ENCODE results near the gene SPATA19. TPM values are rescaled to one million over a fixed set of nuclear protein-coding genes. Genes with fewer than 3 reads are reported as not detected.

Gene SPATA19
- total RNA-seq, 1 experiment from 2014 or later = not detected

DNA sequence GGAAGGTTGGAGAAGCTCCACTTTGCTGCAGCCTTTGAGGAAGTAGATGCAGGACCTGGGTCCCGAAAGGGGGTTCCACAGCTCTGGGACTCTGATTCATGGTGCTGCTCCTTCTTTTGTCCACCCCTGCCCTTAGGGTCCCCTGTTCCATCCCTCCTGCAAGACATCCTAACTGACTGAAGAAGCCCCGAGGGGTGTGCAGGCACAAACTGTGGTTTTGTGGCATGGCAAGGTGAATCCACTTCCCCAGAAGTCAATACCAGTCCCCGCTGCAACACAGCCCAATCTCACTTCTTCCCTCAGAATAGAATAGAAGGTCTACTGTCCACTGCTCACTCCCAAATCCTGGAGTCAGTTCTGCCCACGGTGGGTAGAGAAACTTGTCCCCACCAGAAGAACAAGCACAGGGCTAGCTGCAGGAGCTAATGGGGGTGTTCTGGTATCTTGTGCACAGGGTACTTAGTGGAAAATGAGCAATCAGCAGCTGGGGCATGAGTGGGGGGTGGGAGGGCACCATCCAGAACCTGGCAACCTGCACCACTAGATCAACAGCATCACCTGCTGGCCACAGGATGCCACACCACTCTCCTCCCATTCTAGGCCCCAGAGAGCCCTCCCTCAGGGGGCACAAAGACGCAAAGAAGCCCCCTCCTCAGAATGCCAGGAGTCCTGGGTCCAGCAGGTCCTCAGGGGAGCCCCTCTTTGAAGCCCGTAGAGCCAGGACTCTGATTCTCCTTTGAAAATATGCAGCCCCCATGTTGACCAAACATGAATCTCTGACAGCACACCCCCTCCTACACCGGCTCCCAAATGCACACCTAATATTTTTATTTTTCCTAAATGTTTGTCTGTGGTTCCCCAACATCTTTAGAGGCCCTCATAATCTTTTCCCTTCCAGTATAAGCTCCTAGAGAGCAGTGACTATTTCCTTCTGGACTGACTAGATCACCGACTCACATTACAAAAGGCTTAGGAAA, 14.1 kb downstream of the SPATA19 start:
- Histone ChIP-seq H3K27ac (ENCODE audit: low read length) (no peak overlapping the region), H3K27me3 (ENCODE audit: control insufficient read depth, insufficient read depth, low read length) (peaks cover under 1% of the 10 kb centered on the region; the same call in 1 of the 2 replicates), H3K36me3 (ENCODE audit: control insufficient read depth, insufficient read depth, low read length) (no peaks in the 10 kb centered on the region), H3K4me3 (ENCODE audit: low read depth in 2 of 2, low read length in 2 of 2) (no peak overlapping the region), H3K9me3 (ENCODE audit: control insufficient read depth, insufficient read depth, low read depth, low read length) (no peaks in the 10 kb centered on the region), H3K4me1 (ENCODE audit: control insufficient read depth, insufficient read depth, low read length) (no peaks in the 10 kb centered on the region)
- intact Hi-C loops (cut with micrococcal nuclease; ENCODE audit: unreplicated experiment) (no loop called here), in situ Hi-C loops (cut with HindIII; ENCODE audit: low pct_unique_long_range_greater_than_20kb, low sequenced_read_pairs) (no loop called here)
- ChIA-PET CTCF (no interaction called here), POLR2A (no interaction called here)
- TF ChIP-seq, protein P1, sequence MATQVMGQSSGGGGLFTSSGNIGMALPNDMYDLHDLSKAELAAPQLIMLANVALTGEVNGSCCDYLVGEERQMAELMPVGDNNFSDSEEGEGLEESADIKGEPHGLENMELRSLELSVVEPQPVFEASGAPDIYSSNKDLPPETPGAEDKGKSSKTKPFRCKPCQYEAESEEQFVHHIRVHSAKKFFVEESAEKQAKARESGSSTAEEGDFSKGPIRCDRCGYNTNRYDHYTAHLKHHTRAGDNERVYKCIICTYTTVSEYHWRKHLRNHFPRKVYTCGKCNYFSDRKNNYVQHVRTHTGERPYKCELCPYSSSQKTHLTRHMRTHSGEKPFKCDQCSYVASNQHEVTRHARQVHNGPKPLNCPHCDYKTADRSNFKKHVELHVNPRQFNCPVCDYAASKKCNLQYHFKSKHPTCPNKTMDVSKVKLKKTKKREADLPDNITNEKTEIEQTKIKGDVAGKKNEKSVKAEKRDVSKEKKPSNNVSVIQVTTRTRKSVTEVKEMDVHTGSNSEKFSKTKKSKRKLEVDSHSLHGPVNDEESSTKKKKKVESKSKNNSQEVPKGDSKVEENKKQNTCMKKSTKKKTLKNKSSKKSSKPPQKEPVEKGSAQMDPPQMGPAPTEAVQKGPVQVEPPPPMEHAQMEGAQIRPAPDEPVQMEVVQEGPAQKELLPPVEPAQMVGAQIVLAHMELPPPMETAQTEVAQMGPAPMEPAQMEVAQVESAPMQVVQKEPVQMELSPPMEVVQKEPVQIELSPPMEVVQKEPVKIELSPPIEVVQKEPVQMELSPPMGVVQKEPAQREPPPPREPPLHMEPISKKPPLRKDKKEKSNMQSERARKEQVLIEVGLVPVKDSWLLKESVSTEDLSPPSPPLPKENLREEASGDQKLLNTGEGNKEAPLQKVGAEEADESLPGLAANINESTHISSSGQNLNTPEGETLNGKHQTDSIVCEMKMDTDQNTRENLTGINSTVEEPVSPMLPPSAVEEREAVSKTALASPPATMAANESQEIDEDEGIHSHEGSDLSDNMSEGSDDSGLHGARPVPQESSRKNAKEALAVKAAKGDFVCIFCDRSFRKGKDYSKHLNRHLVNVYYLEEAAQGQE (IDR thresholded peaks at IDR 0.05; ENCODE audit: insufficient read depth in 1 of 2, low read depth in 2 of 2, low read length in 1 of 2) = no peak
- no peak for TF ChIP-seq TCF7L2 (IDR thresholded peaks at IDR 0.05; ENCODE audit: low read depth, low read length)
- TF ChIP-seq, protein P2, sequence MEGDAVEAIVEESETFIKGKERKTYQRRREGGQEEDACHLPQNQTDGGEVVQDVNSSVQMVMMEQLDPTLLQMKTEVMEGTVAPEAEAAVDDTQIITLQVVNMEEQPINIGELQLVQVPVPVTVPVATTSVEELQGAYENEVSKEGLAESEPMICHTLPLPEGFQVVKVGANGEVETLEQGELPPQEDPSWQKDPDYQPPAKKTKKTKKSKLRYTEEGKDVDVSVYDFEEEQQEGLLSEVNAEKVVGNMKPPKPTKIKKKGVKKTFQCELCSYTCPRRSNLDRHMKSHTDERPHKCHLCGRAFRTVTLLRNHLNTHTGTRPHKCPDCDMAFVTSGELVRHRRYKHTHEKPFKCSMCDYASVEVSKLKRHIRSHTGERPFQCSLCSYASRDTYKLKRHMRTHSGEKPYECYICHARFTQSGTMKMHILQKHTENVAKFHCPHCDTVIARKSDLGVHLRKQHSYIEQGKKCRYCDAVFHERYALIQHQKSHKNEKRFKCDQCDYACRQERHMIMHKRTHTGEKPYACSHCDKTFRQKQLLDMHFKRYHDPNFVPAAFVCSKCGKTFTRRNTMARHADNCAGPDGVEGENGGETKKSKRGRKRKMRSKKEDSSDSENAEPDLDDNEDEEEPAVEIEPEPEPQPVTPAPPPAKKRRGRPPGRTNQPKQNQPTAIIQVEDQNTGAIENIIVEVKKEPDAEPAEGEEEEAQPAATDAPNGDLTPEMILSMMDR (IDR thresholded peaks at IDR 0.05) = peak; percentile 85
- no peak for ATAC-seq
- no peak for DNase-seq (ENCODE audit: low read depth, low spot score)
- BruUV-seq (replicated peaks) = no TSS peak

DNA sequence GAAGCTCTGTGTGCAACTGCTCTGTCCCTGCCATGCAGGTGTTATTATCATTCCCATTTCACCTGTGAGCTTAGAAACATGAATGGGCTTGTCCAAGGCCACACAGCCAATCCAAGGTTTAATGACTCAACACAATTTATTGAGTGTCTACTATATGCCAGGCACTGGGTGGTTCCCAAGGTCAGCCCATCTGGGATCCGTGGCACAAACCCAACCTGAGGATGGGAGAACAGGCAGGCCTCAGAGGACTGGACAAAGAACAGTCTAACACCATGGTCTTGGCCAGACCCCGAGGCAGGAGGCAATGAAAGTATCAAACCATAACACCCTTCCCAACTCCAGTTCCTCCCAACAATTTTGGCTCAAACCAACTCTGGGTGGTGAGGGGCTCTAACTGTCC, 15.7 kb downstream of the SPATA19 start:
- CTCF ChIA-PET = no interaction called here
- BruUV-seq (replicated peaks) = no TSS peak
- TF ChIP-seq TCF7L2 (IDR thresholded peaks at IDR 0.05; ENCODE audit: low read depth, low read length) (no peak), POLR2AphosphoS5 (IDR thresholded peaks at IDR 0.05; ENCODE audit: low read depth, low read length) (no peak), SIN3A (IDR thresholded peaks at IDR 0.05; ENCODE audit: borderline replicate concordance, insufficient read depth, low read depth, low read length) (no peak)
- TF ChIP-seq, protein P2 (IDR thresholded peaks at IDR 0.05) = no peak
- TF ChIP-seq, protein P1 (IDR thresholded peaks at IDR 0.05; ENCODE audit: insufficient read depth in 1 of 2, low read depth in 2 of 2, low read length in 1 of 2) = no peak
- Histone ChIP-seq H3K27ac (ENCODE audit: low read length) (no peak overlapping the region), H3K36me3 (ENCODE audit: control insufficient read depth, insufficient read depth, low read length) (no peaks in the 10 kb centered on the region), H3K4me1 (ENCODE audit: control insufficient read depth, insufficient read depth, low read length) (no peaks in the 10 kb centered on the region), H3K4me3 (ENCODE audit: low read depth in 2 of 2, low read length in 2 of 2) (no peak overlapping the region), H3K9me3 (ENCODE audit: control insufficient read depth, insufficient read depth, low read depth, low read length) (no peaks in the 10 kb centered on the region), H3K27me3 (ENCODE audit: control insufficient read depth, insufficient read depth, low read length) (peaks cover 14% of the 10 kb centered on the region; the same call in 1 of the 2 replicates)
- intact Hi-C loops (cut with micrococcal nuclease; ENCODE audit: unreplicated experiment) = no loop called here
- DNase-seq (ENCODE audit: low read depth, low spot score) (no peak), ATAC-seq (no peak)
- in situ Hi-C loops (cut with HindIII; ENCODE audit: low pct_unique_long_range_greater_than_20kb, low sequenced_read_pairs) = no loop called here
- POLR2A ChIA-PET = no interaction called here
